NB4 (cell line): ENCODE results near the gene RRP1B.

Experiments used
- CTCF ChIP-seq: IDR thresholded peaks from one replicate; pipeline ENCODE4 v1.5.1; 2012; ENCODE audit warnings: low read depth, low read length
- MAX ChIP-seq: IDR thresholded peaks from 2 replicates; pipeline ENCODE4 v1.6.1; 2011; ENCODE audit warnings: low read depth, low read length
- MYC ChIP-seq: IDR thresholded peaks from 2 replicates; pipeline ENCODE4 v1.6.1; 2011; ENCODE audit warnings: low read depth, low read length
- POLR2A ChIP-seq: IDR thresholded peaks from 2 replicates; pipeline ENCODE4 v1.6.1; 2011; ENCODE audit warnings: mild to moderate bottlenecking; ENCODE audit not compliant: insufficient read length; ENCODE audit errors: extremely low read depth

GRCh38 chr21:43707462-43707861 lies 48.1 kb downstream of the RRP1B start:
- TF ChIP-seq POLR2A (no peak), CTCF (no peak), MYC (no peak), MAX (no peak)
